ENCODE data around the gene TRERF1.

DNA sequence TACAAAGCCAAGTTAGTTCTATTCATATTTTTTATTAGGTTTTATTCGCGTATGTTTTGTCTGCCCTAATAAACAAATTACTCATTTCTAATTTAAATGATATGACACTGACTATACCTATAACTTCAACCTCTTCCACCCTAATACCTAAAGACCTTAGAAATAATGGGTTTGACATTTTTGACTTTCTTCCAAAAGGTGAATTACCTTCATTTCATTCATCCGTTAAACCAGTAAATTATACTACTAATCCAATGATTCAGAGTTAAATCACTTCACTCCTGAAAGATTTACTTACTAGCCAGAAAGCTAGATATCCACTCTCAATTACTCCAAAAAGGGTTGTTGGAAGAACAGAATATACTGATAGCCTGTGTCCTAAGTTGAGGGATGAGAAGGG is 239.3 kb downstream of the TRERF1 start:
- TF ChIP-seq, protein P1, sequence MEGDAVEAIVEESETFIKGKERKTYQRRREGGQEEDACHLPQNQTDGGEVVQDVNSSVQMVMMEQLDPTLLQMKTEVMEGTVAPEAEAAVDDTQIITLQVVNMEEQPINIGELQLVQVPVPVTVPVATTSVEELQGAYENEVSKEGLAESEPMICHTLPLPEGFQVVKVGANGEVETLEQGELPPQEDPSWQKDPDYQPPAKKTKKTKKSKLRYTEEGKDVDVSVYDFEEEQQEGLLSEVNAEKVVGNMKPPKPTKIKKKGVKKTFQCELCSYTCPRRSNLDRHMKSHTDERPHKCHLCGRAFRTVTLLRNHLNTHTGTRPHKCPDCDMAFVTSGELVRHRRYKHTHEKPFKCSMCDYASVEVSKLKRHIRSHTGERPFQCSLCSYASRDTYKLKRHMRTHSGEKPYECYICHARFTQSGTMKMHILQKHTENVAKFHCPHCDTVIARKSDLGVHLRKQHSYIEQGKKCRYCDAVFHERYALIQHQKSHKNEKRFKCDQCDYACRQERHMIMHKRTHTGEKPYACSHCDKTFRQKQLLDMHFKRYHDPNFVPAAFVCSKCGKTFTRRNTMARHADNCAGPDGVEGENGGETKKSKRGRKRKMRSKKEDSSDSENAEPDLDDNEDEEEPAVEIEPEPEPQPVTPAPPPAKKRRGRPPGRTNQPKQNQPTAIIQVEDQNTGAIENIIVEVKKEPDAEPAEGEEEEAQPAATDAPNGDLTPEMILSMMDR (conservative IDR thresholded peaks at IDR 0.05; ENCODE audit: low read depth in 2 of 2) = no peak
- TF ChIP-seq, protein P2, sequence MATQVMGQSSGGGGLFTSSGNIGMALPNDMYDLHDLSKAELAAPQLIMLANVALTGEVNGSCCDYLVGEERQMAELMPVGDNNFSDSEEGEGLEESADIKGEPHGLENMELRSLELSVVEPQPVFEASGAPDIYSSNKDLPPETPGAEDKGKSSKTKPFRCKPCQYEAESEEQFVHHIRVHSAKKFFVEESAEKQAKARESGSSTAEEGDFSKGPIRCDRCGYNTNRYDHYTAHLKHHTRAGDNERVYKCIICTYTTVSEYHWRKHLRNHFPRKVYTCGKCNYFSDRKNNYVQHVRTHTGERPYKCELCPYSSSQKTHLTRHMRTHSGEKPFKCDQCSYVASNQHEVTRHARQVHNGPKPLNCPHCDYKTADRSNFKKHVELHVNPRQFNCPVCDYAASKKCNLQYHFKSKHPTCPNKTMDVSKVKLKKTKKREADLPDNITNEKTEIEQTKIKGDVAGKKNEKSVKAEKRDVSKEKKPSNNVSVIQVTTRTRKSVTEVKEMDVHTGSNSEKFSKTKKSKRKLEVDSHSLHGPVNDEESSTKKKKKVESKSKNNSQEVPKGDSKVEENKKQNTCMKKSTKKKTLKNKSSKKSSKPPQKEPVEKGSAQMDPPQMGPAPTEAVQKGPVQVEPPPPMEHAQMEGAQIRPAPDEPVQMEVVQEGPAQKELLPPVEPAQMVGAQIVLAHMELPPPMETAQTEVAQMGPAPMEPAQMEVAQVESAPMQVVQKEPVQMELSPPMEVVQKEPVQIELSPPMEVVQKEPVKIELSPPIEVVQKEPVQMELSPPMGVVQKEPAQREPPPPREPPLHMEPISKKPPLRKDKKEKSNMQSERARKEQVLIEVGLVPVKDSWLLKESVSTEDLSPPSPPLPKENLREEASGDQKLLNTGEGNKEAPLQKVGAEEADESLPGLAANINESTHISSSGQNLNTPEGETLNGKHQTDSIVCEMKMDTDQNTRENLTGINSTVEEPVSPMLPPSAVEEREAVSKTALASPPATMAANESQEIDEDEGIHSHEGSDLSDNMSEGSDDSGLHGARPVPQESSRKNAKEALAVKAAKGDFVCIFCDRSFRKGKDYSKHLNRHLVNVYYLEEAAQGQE (IDR thresholded peaks at IDR 0.05; ENCODE audit: unreplicated experiment) = no peak
- TF ChIP-seq POLR2AphosphoS5 (IDR thresholded peaks at IDR 0.05; ENCODE audit: low read depth) (no peak), EZH2phosphoT487 (IDR thresholded peaks at IDR 0.05; ENCODE audit: unreplicated experiment) (no peak), NANOG (IDR thresholded peaks at IDR 0.05; ENCODE audit: borderline replicate concordance) (no peak), ZNF114 (CRISPR knock-in tag; IDR thresholded peaks at IDR 0.05) (no peak), ZNF331 (CRISPR knock-in tag; IDR thresholded peaks at IDR 0.05; ENCODE audit: low read depth) (no peak), EZH2 (IDR thresholded peaks at IDR 0.05; ENCODE audit: low read depth, unreplicated experiment) (no peak), STAT1 (IDR thresholded peaks at IDR 0.05; ENCODE audit: unreplicated experiment) (no peak), CREB1 (CRISPR knock-in tag; IDR thresholded peaks at IDR 0.05; ENCODE audit: low read depth) (no peak)
- TF ChIP-seq, protein P3, sequence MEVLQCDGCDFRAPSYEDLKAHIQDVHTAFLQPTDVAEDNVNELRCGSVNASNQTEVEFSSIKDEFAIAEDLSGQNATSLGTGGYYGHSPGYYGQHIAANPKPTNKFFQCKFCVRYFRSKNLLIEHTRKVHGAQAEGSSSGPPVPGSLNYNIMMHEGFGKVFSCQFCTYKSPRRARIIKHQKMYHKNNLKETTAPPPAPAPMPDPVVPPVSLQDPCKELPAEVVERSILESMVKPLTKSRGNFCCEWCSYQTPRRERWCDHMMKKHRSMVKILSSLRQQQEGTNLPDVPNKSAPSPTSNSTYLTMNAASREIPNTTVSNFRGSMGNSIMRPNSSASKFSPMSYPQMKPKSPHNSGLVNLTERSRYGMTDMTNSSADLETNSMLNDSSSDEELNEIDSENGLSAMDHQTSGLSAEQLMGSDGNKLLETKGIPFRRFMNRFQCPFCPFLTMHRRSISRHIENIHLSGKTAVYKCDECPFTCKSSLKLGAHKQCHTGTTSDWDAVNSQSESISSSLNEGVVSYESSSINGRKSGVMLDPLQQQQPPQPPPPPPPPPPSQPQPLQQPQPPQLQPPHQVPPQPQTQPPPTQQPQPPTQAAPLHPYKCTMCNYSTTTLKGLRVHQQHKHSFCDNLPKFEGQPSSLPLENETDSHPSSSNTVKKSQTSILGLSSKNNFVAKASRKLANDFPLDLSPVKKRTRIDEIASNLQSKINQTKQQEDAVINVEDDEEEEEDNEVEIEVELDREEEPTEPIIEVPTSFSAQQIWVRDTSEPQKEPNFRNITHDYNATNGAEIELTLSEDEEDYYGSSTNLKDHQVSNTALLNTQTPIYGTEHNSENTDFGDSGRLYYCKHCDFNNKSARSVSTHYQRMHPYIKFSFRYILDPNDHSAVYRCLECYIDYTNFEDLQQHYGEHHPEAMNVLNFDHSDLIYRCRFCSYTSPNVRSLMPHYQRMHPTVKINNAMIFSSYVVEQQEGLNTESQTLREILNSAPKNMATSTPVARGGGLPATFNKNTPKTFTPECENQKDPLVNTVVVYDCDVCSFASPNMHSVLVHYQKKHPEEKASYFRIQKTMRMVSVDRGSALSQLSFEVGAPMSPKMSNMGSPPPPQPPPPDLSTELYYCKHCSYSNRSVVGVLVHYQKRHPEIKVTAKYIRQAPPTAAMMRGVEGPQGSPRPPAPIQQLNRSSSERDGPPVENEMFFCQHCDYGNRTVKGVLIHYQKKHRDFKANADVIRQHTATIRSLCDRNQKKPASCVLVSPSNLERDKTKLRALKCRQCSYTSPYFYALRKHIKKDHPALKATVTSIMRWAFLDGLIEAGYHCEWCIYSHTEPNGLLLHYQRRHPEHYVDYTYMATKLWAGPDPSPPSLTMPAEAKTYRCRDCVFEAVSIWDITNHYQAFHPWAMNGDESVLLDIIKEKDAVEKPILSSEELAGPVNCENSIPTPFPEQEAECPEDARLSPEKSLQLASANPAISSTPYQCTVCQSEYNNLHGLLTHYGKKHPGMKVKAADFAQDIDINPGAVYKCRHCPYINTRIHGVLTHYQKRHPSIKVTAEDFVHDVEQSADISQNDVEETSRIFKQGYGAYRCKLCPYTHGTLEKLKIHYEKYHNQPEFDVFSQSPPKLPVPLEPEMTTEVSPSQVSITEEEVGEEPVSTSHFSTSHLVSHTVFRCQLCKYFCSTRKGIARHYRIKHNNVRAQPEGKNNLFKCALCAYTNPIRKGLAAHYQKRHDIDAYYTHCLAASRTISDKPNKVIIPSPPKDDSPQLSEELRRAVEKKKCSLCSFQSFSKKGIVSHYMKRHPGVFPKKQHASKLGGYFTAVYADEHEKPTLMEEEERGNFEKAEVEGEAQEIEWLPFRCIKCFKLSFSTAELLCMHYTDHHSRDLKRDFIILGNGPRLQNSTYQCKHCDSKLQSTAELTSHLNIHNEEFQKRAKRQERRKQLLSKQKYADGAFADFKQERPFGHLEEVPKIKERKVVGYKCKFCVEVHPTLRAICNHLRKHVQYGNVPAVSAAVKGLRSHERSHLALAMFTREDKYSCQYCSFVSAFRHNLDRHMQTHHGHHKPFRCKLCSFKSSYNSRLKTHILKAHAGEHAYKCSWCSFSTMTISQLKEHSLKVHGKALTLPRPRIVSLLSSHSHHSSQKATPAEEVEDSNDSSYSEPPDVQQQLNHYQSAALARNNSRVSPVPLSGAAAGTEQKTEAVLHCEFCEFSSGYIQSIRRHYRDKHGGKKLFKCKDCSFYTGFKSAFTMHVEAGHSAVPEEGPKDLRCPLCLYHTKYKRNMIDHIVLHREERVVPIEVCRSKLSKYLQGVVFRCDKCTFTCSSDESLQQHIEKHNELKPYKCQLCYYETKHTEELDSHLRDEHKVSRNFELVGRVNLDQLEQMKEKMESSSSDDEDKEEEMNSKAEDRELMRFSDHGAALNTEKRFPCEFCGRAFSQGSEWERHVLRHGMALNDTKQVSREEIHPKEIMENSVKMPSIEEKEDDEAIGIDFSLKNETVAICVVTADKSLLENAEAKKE (CRISPR knock-in tag; IDR thresholded peaks at IDR 0.05) = no peak
- TF ChIP-seq, protein P4, sequence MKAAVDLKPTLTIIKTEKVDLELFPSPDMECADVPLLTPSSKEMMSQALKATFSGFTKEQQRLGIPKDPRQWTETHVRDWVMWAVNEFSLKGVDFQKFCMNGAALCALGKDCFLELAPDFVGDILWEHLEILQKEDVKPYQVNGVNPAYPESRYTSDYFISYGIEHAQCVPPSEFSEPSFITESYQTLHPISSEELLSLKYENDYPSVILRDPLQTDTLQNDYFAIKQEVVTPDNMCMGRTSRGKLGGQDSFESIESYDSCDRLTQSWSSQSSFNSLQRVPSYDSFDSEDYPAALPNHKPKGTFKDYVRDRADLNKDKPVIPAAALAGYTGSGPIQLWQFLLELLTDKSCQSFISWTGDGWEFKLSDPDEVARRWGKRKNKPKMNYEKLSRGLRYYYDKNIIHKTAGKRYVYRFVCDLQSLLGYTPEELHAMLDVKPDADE (IDR thresholded peaks at IDR 0.05) = no peak

Measured in GM23338 (cell line).